8988T (cell line): Measurements from ENCODE around the gene SFN.
A peak's percentile ranks its signal among the peaks of the same experiment; 100 is the strongest.
"Not testable (repeated sequence)": the region's sequence is repeated elsewhere in the genome, so short reads cannot be mapped to it uniquely, and the experiment has no call there.

ENCODE experiments used
- DNase-seq: peaks from one replicate; pipeline ENCODE4 v3.0.0; 2011

The SFN gene

GRCh38 chr1:26862781-26863684 lies at the start of gene SFN:
Gene SFN, plus strand, starts transcription at chr1:26863149. Its CDS starts 64 bp downstream, at chr1:26863213.
- DNase-seq, result peak; percentile 47

DNA sequence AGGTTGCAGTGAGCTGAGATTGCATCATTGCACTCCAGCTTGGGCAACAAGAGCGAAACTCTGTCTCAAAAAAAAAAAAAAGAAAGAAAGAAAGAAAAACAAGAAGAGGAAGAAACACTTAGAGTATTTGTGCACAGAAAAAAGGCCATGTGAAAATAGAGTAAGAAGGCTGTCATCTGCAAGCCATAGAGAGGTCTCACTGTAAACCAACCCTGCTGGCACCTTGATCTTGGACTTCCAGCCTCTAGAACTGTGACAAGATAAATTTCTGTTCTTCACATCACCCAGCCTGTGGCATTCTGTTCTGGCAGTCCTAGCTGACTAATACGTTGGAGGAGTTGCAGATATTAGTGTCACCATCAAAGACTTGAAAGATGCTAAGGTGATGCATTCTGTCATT lies 48.6 kb upstream of the SFN start:
- no peak for DNase-seq

DNA sequence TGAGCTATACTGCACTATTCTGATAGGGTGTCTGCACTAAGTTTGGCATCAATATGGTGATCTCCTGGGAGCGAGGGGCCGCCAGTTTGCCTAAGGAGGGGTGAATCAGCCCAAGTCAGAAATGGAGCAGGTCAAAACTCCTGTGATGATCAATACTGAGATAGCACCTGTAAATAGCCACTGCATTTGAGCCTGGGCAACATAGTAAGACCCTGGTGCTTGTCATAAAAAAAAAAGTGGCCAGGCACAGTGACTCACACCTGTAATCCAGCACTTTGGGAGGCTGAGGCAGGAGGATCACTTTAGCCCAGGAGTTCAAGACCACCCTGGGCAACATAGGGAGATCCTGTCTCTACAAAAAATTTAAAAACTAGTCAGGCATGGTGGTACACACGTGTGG lies 48.1 kb upstream of the SFN start:
- DNase-seq, result no peak

DNA sequence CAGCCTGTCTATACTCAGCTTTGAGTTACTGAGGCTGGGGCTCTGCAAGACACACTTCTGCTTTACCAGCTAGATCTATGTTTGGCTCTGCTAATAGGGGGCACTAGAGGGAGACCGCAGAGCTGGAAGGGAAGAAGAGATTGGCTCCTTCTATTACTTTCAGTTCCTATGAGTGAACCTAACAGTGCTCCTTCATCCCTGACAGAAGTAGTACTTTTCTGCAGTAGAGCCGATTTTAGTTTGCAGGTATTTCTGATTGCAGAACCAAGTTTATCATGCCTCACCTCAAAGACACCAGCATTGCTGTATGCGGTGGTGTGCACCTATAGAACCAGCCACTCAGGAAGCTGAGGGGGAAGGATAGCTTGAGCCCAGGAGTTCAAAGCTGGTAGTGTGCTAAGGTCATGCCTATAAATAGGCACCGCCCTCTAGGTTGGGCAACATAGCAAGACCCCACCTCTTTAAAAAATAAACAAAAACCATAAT lies 42.1 kb upstream of the SFN start:
- DNase-seq, result no peak

DNA sequence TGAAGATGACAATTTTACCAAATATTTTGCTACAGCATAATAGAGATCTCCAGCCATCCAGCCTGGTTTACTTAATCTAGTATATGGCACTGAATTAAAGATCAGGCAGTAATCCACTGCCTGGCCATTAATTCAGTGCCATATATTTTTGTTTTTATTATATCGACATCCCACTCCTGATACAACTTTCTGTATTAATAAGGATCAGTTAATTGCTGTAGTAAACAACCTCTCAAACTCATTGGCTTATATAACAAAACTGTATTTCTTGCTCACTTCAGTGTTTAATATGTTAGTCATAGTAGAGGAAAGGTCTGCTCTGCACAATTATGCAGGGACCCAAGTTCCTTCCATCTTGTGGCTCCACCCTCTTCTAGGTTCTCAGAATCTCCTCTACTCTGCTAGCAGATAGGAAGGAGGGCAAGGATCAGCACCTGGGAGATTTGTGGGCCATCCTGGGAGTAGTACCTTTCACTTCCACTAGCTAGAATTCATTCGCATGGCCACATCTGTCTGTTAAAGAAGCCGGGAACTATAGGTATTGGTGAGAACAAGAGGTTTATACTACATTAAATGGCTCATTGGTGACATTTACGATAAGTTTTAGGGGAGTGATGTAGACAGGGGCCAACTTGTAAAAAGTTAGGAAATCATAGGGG lies 40.1 kb upstream of the SFN start:
- DNase-seq, result no peak

DNA sequence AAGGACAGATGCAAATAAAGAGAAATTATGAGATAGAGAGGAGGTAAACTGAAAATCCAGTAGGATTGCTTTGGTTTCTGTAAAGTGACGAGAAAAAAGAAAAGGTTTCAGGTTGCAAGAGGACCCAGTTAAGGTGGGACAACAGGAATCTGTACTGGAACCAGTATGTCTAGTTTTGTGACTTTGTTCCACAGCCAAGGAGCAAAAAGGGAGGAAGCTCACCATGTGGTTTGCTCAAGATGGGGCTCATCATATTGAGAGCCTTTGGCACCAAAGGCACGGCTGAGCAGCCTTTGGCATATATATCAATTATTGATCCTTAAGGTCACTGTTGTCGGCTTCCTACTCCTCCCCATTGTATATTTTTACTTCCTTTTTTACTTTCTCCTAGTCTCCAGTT lies 38.2 kb upstream of the SFN start:
- no peak for DNase-seq

DNA sequence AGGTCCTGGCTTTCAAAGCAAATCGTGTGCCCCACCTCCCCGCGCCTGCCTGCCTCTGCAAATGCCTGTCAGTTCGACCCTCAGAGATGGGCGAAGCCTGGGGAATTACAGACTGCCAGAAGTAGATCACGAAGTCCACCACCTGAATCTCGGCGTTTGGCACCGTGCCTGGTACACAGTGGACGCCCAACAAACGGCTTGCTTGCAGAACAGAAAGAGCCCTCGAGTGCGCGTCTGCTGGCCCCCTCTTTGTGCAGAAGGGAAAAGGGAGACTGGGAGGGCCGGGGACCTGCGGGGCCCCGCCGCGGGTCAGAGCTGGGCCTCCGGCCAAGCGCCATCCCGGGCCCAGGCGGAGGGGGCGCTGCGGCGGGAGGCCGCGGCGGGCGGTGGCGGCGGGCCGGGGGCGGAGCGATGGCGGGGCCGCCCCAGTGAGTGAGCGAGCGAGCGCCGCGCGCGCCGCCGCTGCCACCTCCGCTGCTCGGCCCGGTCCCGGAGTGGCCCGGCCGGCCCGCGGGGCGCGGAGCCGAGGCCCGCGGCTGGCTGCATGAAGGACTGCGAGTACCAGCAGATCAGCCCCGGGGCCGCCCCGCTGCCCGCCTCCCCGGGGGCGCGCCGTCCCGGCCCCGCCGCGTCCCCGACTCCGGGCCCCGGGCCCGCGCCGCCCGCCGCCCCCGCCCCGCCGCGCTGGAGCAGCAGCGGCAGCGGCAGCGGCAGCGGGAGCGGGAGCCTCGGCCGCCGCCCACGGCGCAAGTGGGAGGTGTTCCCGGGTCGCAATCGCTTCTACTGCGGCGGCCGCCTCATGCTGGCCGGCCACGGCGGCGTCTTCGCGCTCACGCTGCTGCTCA lies 36.5 kb upstream of the SFN start, which contains the start of gene ZDHHC18:
TSS of gene ZDHHC18 (plus strand) at position 428 of the 845 bp plus-strand sequence. CDS start at position 545, 117 bp downstream.
- DNase-seq, result peak; percentile 62

GRCh38 chr1:26827106-26827604 lies 35.8 kb upstream of the SFN start:
- DNase-seq, result no peak

- no peak for DNase-seq
These were observed 35.3 kb upstream of the SFN start for GRCh38 chr1:26827663-26828062.

- DNase-seq, result no peak
These were observed 34.4 kb upstream of the SFN start for GRCh38 chr1:26828411-26828991.

DNA sequence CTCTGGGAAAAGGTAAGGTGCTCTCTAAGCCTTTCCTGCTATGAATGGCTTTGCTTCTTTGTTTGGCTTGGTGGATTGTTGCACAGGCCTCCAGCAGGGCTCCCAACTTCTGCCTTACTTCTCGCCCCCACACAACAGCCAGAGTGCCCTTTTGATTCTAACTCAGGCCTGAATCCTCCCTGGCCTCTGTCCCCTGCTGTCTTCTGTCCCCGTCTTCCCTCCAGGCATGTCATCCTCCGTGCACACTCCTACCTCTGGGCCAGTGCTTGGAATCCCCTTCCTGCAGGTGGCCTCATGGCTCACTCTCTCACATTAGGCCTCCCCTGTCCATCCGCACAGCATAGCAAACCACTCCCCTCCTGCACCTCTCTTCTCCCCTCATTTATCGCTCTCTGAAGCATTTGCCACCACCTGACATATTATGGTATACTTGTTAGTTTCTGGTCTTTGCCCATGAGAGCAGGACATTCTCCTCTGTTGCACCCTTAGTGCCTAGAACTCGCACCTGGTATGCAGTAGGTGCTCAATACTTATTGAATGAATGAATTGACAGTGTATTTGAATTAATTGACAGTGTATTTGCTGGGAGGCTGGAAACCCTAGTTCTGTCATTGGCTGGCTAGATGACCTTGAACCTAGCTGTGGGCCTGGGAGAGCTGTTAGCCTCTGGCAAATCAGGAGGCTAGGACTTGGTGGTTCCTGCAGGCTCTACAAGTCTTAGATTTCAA lies 33.6 kb upstream of the SFN start:
- no peak for DNase-seq

- DNase-seq, result no peak
These were observed 31.9 kb upstream of the SFN start for GRCh38 chr1:26831059-26831458.

GRCh38 chr1:26831546-26832248 lies 31.3 kb upstream of the SFN start:
- DNase-seq, result no peak

DNA sequence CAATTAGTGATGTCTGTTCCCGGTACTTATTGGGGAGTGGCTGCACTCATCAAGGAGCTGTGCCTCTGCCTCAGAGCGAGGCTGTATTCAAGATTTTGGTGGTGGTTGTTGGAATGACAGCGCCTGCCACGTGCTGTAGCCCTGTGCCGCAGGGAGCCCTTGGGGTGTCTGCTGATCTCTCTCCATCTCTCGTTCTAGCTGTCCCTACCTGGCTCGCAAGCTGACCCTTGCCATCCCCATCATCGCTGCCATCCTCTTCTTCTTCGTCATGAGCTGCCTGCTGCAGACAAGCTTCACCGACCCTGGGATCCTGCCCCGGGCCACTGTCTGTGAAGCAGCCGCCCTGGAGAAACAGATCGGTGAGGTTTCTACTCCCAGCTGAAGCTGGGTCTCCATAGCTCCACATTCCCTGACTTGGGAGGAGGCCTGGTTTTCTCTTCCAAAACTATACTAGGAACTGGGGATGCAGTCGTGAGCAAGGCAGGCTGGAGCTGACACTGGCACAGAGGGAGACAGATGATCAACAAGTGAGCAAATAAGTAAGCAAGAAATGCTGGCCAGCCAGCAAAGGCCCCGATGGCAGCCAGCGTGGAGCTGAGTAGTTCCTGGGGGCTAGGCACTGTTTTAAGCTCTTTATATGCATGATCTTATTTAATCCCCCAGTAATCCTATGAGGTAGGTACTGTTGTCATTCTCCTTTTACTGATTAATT lies 30.5 kb upstream of the SFN start:
- no peak for DNase-seq

DNA sequence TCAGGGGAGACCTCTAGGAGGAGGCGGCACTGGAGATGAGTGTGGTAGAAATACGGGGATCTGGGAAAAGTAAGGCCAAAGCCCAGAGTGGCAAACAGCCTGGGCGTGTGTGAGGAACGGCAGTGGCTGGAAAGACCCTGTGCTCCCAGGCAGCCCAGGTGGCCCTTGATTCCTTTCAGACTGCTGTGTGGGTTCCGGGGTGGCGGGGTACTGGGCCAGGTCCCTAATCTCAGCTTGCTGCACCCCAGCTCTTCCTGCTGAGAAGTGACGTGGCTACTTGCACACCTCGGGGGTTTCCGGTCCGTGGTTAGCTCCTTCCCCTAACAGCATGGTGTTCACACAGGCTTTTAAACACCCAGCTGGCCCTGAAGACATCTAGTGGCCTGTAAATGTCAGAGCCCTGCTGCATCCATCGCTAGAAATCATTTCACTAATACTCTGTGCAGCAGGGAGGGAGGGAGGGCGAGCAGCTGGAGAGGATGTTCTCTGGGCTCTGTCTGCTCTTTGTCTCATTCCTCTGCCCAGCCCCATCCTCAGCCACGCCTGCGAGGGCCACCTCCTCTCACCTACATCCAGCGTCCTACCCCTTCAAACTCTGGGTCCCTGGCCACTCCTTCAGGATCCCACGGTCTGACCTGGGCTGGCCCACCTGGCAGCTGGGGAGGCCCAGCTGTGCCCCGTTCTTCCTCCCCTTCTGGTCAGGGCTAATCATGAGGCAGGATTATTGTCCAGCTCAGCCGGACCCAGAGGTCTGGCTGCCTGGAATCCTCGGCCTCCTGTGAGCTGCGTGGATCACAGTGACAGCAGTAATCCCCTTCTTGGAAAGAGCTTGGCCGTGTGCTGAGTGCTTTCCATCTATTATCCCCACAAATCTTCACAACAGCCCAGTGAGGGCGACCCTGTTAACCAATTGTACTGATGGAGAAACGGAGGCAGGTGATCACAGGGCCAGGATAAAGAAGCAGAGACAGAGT lies 29.2 kb upstream of the SFN start:
- no peak for DNase-seq

- DNase-seq, result not testable (repeated sequence)
These were observed 25.3 kb upstream of the SFN start for GRCh38 chr1:26837665-26838064.

DNA sequence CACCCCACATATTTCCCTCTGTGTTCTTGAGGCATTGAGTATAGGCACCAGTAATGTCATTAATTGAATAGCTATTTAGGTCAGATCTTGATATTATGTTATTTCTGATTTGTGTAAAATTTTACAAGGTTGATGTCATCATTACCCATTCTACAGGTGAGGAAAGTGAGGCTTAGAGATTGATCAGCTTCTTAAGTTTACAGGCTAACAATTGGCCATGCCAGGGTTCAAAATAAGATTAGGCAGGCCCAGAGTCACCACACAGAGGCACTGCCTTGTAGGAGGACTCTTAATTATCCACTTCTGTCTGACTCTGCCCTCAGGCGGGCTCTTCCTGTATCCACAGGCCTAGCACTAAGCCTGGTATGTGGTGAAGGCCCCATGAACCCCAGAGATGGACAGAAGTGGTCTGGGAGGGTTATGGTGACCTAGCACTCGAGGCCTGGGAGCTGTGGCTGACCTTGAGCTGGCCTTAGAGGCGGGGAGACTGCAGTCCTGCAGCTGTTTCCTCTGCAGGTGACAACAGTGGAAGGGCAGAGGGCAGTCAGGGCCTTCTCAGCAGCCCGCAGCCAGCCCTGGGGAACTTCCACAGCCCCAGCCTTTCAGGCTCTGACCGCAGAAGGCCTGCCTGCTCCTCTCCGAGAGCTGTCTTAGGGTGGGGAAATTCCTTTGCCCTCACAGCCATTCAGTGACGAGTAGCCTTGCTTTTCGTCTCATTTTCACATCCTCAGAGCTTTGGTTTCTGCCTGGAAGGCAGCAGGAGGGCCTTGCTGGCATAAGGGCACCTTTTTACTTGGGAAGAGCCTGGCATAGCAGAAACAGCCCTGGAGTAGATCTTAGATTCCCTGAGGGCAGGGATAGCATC lies 24.2 kb upstream of the SFN start:
- no peak for DNase-seq

DNA sequence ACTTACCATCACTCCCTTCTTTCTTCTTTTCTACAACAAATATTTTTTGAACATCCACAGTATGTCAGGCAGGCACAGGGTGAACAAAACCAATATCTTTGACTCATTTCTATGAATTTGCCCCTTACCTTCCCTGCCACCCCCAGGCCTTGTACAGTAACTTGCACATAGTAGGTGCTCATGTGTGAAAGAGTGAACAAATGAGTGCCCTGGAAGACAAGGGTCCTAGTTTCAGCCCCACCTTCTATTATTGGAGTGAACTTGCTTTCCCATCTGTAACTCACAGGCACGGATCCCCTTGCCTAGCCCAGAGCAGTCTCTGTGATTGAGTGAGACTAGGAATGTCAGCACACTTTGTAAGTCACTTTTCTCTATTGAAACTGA lies 23.6 kb upstream of the SFN start:
- DNase-seq, result no peak
